Thyroid gland (tissue), 4 donors: ENCODE measurements around the gene NOTCH2NLA. TPM values are rescaled to one million over a fixed set of nuclear protein-coding genes. Genes with fewer than 3 reads are reported as not detected.
"Not testable (repeated sequence)": the region's sequence is repeated elsewhere in the genome, so short reads cannot be mapped to it uniquely, and the experiment has no call there.

Experiments
- DNase-seq, 2 donors: peaks; one replicate each; pipeline ENCODE4 v3.0.0-alpha.2; 2019
- H3K27ac ChIP-seq, 3 donors: fragments of 200-600 bp; sonication (generic); 1 replicate in 2 of 3; 2 replicates in 1 of 3; pipeline ENCODE4 v1.5.1; 2016 to 2019; ENCODE audit warnings: mild to moderate bottlenecking in 1 of 3, moderate library complexity in 1 of 3
- H3K27me3 ChIP-seq: fragments of 200-600 bp; sonication (generic); one replicate; pipeline ENCODE4 v1.5.1; 2019
- H3K36me3 ChIP-seq, 2 donors: fragments of 200-600 bp; sonication (generic); one replicate each; pipeline ENCODE4 v1.5.1; 2016 to 2019
- H3K4me1 ChIP-seq, 2 donors: fragments of 200-600 bp; sonication (generic); one replicate each; pipeline ENCODE4 v1.5.1; 2017 to 2019
- H3K4me3 ChIP-seq, 3 donors: fragments of 200-600 bp; sonication (generic); replicated peaks in 1 of 3; 1 replicate in 2 of 3; 2 replicates in 1 of 3; pipeline ENCODE4 v1.5.1; 2016; ENCODE audit warnings: mild to moderate bottlenecking in 1 of 3
- H3K9me3 ChIP-seq: fragments of 200-600 bp; sonication (generic); one replicate; pipeline ENCODE4 v1.5.1; 2017
- POLR2A ChIP-seq, 2 donors: fragments of 450-650 bp; IDR thresholded peaks; one replicate each; pipeline ENCODE4 v1.6.1; 2017; ENCODE audit warnings: antibody characterized with exemption in 2 of 2, mild to moderate bottlenecking in 2 of 2, moderate library complexity in 1 of 2
- WGBS, 2 donors: methylation state at CpG; one replicate each; pipeline ENCODE4 v1.1.5; 2017; 5-methylcytosine and 5-hydroxymethylcytosine counted together
- intact Hi-C: fragments of 100-400 bp; cut with DNase I; formaldehyde crosslinking; loops from one replicate; pipeline ENCODE4 v1.15.1; 2023
- total RNA-seq, 4 donors: library from RNA; depleted of rRNA; stranded (reverse); fragments of >200 nt; gene quantifications; one replicate each; pipeline ENCODE4 v1.2.3, GENCODE V29; 2016

Gene NOTCH2NLA
- total RNA-seq, 4 donors from 2014 or later, result 59.6 to 92.5 (median 64.3) TPM

- H3K9me3 ChIP-seq, H3K36me3 ChIP-seq, intact Hi-C loops, H3K4me3 ChIP-seq, H3K27me3 ChIP-seq, DNase-seq, H3K27ac ChIP-seq, H3K4me1 ChIP-seq: not testable (repeated sequence)
- WGBS, 2 donors, result no CpG with 5 or more reads among the region's 1 CpG
These were observed 29.3 kb upstream of the NOTCH2NLA start for GRCh38 chr1:146257992-146258552.

GRCh38 chr1:146254569-146255197 is 25.9 kb upstream of the NOTCH2NLA start:
- intact Hi-C loops, H3K4me1 ChIP-seq, H3K27me3 ChIP-seq, H3K4me3 ChIP-seq, H3K9me3 ChIP-seq, DNase-seq, H3K27ac ChIP-seq, H3K36me3 ChIP-seq: not testable (repeated sequence)
- 43% methylated on average over 1 of the region's 4 CpGs; no CpG with 5 or more reads in 1 of the 2 donors for WGBS, 2 donors

- H3K9me3 ChIP-seq, H3K4me3 ChIP-seq, DNase-seq, H3K36me3 ChIP-seq, H3K27ac ChIP-seq, intact Hi-C loops, H3K4me1 ChIP-seq, H3K27me3 ChIP-seq: not testable (repeated sequence)
- WGBS, 2 donors, result no CpG with 5 or more reads among the region's 4 CpGs
These were observed 24.5 kb upstream of the NOTCH2NLA start for GRCh38 chr1:146253249-146253855.

GRCh38 chr1:146251523-146251922 is 22.7 kb upstream of the NOTCH2NLA start:
- DNase-seq, H3K27ac ChIP-seq, H3K36me3 ChIP-seq, intact Hi-C loops, H3K4me1 ChIP-seq, H3K4me3 ChIP-seq, H3K9me3 ChIP-seq, H3K27me3 ChIP-seq: not testable (repeated sequence)
- WGBS, 2 donors, result 60% methylated on average over 1 of the region's 1 CpG; no CpG with 5 or more reads in 1 of the 2 donors

- H3K9me3 ChIP-seq, DNase-seq, H3K36me3 ChIP-seq, intact Hi-C loops, H3K4me3 ChIP-seq, H3K27ac ChIP-seq, H3K27me3 ChIP-seq, H3K4me1 ChIP-seq: not testable (repeated sequence)
- no CpG with 5 or more reads among the region's 4 CpGs for WGBS, 2 donors
These were observed 19.8 kb upstream of the NOTCH2NLA start for GRCh38 chr1:146248643-146249042.

GRCh38 chr1:146236626-146237025 is 7.8 kb upstream of the NOTCH2NLA start:
- H3K36me3 ChIP-seq, intact Hi-C loops, H3K27me3 ChIP-seq, DNase-seq, H3K4me3 ChIP-seq, H3K9me3 ChIP-seq, H3K27ac ChIP-seq, H3K4me1 ChIP-seq: not testable (repeated sequence)
- WGBS, 2 donors, result no CpG with 5 or more reads among the region's 2 CpGs

- H3K4me1 ChIP-seq, H3K4me3 ChIP-seq, intact Hi-C loops, H3K36me3 ChIP-seq, H3K27me3 ChIP-seq, DNase-seq, H3K27ac ChIP-seq, H3K9me3 ChIP-seq: not testable (repeated sequence)
- WGBS, 2 donors, result no CpG with 5 or more reads among the region's 5 CpGs
These were observed 7.3 kb upstream of the NOTCH2NLA start for GRCh38 chr1:146236026-146236601.

- peak overlapping the region; percentile 70 to 88 (median 77) for H3K27ac ChIP-seq
- intact Hi-C loops, result not testable (repeated sequence)
These were observed 608 bp downstream of the NOTCH2NLA start for GRCh38 chr1:146228144-146228682.

GRCh38 chr1:146174531-146174930 is 54.3 kb downstream of the NOTCH2NLA start:
- H3K36me3 ChIP-seq, intact Hi-C loops, H3K4me1 ChIP-seq, H3K9me3 ChIP-seq, H3K27me3 ChIP-seq, H3K4me3 ChIP-seq: not testable (repeated sequence)
- peak overlapping the region in 2 of 3 donors; percentile 58 to 63 for H3K27ac ChIP-seq
- WGBS, 2 donors, result 0% methylated on average over 2 of the region's 5 CpGs; no CpG with 5 or more reads in 1 of the 2 donors
- DNase-seq, result peak; percentile 20 to 47

More at GRCh38 chr1:146228144-146228682, 608 bp downstream of the NOTCH2NLA start:
- not testable (repeated sequence) for H3K4me1 ChIP-seq, H3K27me3 ChIP-seq, H3K36me3 ChIP-seq, H3K9me3 ChIP-seq
- peak overlapping the region in 2 of 3 donors; percentile 34 to 44 for H3K4me3 ChIP-seq
- peak; percentile 2 to 20 for DNase-seq
- TF ChIP-seq POLR2A (IDR thresholded peaks at IDR 0.05), result peak in 1 of 2 donors; percentile 21
- WGBS, 2 donors, result 1% methylated on average over 14 of the region's 53 CpGs; no CpG with 5 or more reads in 1 of the 2 donors

- intact Hi-C loops, H3K27ac ChIP-seq, H3K9me3 ChIP-seq, H3K4me3 ChIP-seq, H3K4me1 ChIP-seq, DNase-seq, H3K36me3 ChIP-seq, H3K27me3 ChIP-seq: not testable (repeated sequence)
- no CpG with 5 or more reads among the region's 1 CpG for WGBS, 2 donors
These were observed 61.1 kb downstream of the NOTCH2NLA start for GRCh38 chr1:146167740-146168139.

- H3K27me3 ChIP-seq, intact Hi-C loops, H3K9me3 ChIP-seq, H3K27ac ChIP-seq, H3K4me3 ChIP-seq, H3K4me1 ChIP-seq, H3K36me3 ChIP-seq, DNase-seq: not testable (repeated sequence)
- no CpG with 5 or more reads among the region's 1 CpG for WGBS, 2 donors
These were observed 61.5 kb downstream of the NOTCH2NLA start for GRCh38 chr1:146167273-146167672.
